Astrocyte of the cerebellum (primary cell): ENCODE data around the gene ZBTB46.

Experiments used
- DNase-seq: peaks from one replicate; pipeline ENCODE4 v3.0.0-alpha.2; 2011; ENCODE audit warnings: low read depth
- H3K4me3 ChIP-seq: 2 replicates; pipeline ENCODE4 v1.5.1; 2011; ENCODE audit warnings: mild to moderate bottlenecking, low read depth, low read length, moderate library complexity
- in situ Hi-C: cut with HindIII; loops from 2 replicates; pipeline ENCODE4 v1.10.0; 2017; ENCODE audit warnings: low sequenced_read_pairs
- TF ChIP-seq, protein P1 (sequence below): IDR thresholded peaks from 2 replicates; pipeline ENCODE4 v1.5.1; 2012; ENCODE audit warnings: low read length, low read depth, moderate library complexity, mild to moderate bottlenecking; ENCODE audit errors: missing control alignments

Gene ZBTB46

GRCh38 chr20:63772781-63773518 lies 58.1 kb downstream of the ZBTB46 start:
- no peak overlapping the region for H3K4me3 ChIP-seq
- TF ChIP-seq, protein P1, sequence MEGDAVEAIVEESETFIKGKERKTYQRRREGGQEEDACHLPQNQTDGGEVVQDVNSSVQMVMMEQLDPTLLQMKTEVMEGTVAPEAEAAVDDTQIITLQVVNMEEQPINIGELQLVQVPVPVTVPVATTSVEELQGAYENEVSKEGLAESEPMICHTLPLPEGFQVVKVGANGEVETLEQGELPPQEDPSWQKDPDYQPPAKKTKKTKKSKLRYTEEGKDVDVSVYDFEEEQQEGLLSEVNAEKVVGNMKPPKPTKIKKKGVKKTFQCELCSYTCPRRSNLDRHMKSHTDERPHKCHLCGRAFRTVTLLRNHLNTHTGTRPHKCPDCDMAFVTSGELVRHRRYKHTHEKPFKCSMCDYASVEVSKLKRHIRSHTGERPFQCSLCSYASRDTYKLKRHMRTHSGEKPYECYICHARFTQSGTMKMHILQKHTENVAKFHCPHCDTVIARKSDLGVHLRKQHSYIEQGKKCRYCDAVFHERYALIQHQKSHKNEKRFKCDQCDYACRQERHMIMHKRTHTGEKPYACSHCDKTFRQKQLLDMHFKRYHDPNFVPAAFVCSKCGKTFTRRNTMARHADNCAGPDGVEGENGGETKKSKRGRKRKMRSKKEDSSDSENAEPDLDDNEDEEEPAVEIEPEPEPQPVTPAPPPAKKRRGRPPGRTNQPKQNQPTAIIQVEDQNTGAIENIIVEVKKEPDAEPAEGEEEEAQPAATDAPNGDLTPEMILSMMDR, result no peak
- no peak for DNase-seq
- in situ Hi-C loops, result loop anchor here (10.0 kb wide), 1 partner anchor 72 kb away; no protein-coding TSS in a partner anchor

DNA sequence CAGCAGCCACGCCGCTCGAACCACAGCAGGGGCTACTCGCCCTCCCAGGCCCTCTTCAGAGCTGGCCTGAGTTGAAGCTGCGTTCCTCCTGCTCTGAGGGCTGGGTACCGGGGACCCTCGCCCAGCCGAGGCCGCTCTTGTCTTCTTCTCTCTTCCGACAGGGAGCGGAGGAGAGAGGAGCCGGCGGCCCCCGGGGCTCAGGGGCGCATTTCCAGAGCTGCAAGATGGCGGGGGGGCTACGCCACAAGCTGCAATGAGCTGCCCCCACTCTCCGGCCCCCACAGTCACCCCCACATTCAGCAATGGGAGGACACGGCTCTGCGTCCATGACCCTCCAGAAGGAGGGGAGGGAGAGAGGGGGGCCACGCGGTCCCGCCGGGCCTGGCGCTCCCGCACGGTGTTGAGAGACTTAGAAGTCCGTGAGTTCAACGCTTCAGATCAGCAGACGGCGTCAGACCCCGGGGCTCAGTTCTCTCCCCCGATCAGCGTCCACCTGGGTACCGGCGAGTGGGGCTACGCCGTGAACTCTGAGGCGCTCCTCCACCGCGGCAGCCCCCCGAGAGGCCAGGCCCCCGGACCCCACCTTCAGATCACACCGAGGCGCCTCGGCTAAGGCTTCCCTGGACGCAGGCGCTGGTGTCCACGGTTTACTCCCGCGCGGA lies 59.9 kb downstream of the ZBTB46 start:
- TF ChIP-seq, protein P1, result no peak
- no peak for DNase-seq
- H3K4me3 ChIP-seq, result no peak overlapping the region
- in situ Hi-C loops, result loop anchor here (10.0 kb wide), 1 partner anchor 74 kb away; no protein-coding TSS in a partner anchor

- H3K4me3 ChIP-seq, result no peak overlapping the region
- in situ Hi-C loops, result loop anchor here (10.0 kb wide), 1 partner anchor 75 kb away; no protein-coding TSS in a partner anchor
- no peak for DNase-seq
- TF ChIP-seq, protein P1, result no peak
These were observed 61.1 kb downstream of the ZBTB46 start for GRCh38 chr20:63769891-63770474.

GRCh38 chr20:63768591-63769515 lies 62.2 kb downstream of the ZBTB46 start:
- no peak overlapping the region for H3K4me3 ChIP-seq
- TF ChIP-seq, protein P1, result no peak
- in situ Hi-C loops, result no loop called here

GRCh38 chr20:63767886-63768285 lies 63.2 kb downstream of the ZBTB46 start:
- TF ChIP-seq, protein P1, result no peak
- no peak overlapping the region for H3K4me3 ChIP-seq
- in situ Hi-C loops, result no loop called here
- no peak for DNase-seq

More at GRCh38 chr20:63768591-63769515, 62.2 kb downstream of the ZBTB46 start:
- no peak for DNase-seq

DNA sequence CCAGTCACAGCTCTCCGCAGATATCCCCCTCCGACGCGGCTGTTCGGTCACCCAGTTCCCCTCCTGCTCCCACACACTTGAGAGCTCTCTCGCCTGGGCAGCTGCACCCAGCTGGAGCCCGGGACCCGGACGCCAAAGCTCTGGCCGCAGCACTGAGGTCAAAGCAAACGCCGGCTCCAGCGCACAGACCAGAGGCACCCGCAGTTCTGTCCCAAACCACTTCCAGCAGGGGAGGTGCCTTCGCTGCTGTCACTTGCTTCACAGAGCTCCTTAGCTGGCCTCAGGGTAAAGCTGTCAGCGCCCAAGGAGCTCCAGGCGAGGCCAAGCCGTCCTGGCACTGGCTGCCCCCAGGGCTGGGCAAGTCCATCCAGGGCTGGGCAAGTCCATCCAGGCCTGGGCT lies 63.6 kb downstream of the ZBTB46 start:
- TF ChIP-seq, protein P1, result no peak
- H3K4me3 ChIP-seq, result no peak overlapping the region
- DNase-seq, result no peak
- in situ Hi-C loops, result no loop called here
